GM10847 (cell line): Measurements from ENCODE around the gene CD300LB.

Source experiments
- POLR2A ChIP-seq: IDR thresholded peaks from 2 replicates; pipeline ENCODE4 v1.6.1; 2011; ENCODE audit not compliant: insufficient read length; ENCODE audit errors: extremely low read depth

Gene CD300LB

DNA sequence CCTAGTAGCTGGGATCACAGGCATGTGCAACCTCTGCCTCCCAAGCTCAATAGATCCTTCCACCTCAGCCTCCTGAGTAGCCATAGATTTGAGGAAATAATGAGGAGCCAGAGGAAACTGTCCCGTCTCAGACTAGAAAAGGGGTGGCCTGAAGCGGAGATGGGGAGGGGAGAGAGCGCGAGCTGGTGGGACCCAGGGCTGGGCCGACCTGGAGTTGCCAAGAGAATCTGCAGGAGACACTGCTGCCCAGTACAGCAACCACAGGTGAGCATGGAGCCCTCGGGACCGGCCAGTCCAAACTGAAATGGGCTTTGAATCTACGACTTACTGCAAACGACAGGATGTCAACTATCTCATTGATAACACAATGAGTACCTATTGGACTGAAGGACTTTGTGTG, 40.6 kb downstream of the CD300LB start:
- TF ChIP-seq POLR2A: no peak

GRCh38 chr17:74485841-74486240, 45.4 kb downstream of the CD300LB start:
- TF ChIP-seq POLR2A: no peak

DNA sequence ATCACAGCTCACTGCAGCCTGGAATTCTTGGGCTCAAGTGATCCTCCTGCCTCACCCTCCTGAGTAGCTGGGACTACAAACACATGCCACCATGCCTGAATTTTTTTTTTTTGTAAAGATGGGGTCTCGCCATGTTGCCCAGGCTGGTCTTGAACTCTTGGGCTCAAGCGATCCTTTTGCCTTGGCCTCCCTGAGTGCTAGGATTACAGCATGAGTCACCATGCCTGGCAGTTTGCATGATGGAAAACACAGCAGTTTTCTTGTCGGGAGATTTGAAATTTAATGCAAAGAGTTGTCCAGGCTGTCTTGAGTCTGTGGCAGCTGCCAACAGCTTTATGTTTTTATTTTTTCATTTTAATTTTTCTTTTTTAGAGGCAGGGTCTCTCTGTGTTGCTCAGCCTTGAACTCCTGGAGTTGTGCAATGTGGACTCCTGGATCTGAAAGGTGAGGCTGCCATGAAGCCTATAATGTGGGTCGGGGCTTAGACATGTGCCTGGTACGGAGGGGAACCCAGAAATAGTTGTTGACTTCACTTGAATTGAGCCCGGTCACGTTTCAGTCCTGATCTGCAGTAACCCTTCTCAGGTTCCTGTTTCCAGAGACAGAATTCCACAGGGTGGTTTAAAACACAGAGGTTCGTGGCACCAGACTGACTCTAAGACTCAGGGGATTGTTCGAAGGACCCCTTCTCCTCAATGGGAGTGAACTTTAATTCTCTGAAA, 46.1 kb downstream of the CD300LB start:
- no peak for TF ChIP-seq POLR2A

GRCh38 chr17:74484066-74484465, 47.2 kb downstream of the CD300LB start:
- no peak for TF ChIP-seq POLR2A

DNA sequence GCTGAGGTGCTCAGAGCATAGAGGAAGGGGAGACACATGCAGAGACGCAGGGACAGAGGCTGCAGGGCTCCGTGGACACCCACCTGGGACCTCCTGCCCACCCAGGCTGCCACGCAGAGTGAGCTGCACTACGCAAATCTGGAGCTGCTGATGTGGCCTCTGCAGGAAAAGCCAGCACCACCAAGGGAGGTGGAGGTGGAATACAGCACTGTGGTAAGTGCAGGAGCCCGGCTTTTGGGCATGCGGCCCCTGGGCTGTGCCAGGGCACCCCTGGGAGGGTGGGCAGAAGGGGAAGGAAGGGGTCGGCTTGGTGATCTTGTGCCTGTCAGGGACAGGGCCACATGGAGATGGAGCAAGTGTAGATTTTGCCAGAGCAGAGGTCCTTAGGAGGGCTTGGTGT, 49.7 kb downstream of the CD300LB start:
- no peak for TF ChIP-seq POLR2A

DNA sequence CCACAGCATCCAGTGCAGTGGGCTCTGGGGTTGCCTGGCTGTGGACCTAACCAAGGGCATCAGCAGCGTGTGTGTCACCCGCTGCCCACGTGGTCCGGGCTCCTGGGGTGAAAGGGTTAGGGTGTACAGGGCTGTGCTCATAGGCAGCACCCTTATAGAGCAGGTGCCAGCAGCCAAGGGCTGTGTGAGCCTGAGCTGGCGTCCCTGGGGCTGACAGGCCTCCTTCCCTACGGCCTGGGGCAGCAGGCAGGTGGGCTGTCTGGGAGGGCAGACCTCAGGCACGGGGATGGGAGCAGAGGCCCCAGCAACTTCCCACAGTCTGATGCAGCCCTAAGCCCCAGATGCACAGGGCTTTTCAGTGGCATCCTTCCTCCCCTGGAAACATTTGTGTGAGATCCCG, 51.0 kb downstream of the CD300LB start:
- TF ChIP-seq POLR2A: no peak

DNA sequence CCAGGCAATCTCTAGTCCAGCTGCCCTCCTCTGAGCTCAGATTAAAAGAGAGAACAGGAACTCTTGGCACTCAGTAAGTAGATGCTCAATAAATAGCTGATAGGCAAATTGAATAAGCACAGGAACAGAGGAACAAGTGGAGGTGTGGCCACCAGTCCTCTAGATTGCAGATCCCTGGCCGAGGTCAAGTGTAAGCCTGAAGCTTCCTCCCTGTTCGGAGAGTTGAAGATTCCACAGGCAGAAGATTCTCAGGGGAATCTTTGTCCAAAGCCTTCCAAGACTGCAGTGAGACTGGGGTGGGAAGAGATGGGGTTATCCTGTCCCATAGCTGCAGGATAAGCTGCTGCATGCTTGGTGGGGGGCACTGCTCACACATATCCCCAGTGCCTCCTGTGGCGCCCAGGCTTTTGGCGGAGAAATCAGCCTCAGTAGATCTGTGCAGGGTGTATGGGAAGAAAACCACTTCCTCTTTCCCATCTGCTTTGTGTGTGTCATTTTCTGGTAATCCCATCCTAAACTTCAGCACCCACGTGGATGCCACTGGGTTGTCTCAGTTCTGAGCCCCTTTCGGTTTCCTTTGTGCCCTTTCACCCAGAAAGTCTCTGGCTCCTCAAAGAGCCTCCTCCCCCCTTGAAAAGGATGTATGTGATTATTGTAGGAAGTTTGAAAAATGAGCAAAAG, 52.7 kb downstream of the CD300LB start:
- no peak for TF ChIP-seq POLR2A

GRCh38 chr17:74477411-74477810, 53.9 kb downstream of the CD300LB start:
- TF ChIP-seq POLR2A: no peak

DNA sequence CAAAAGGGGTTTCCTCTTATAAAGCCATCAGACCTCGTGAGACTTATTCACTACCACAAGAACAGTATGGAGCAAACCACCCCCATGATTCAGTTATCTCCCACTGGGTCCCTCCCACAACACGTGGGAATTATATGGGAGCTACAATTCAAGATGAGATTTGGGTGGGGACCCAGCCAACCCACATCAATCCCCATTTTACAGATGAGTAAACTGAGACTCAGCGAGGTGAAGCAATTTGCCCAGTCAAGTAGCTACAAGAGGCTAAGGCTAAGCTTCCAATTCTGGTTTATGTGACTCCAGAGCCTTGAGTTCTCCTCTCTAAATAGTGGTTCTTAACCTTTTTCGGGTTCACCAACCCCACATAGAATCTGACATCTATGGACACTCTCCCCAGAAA, 56.1 kb downstream of the CD300LB start:
- TF ChIP-seq POLR2A: no peak

DNA sequence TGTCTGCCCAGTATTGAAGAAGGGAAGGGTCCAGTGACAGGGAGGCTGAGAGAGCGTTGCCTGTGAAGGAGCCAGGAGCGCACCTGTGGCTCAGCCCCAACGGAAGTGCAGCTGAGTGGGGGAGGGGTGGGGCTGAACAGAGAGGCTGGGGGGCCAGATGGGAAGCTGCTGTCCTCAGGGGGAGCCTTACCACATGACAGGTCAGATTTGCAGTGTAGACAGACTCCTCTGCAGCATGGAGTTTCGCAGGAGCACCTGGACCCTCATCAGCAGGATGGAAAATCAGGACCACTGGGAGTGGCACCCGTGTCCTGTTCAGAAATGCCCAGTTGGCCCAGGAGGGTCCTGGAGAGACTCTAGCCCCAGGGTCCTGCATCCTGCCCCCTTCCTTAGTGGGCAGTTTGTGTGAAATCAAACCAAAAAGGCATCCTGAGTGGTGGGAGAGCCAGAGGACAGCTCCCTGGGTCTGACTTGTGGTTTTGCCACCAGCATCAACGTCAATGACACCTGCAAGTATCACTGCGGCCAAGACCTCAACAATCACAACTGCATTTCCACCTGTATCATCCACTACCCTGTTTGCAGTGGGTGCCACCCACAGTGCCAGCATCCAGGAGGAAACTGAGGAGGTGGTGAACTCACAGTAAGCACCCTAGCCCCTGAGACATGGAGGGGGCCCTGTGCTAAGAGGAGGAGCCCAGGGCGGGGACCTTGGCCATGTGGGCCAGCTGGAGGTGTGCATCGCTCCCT, 57.1 kb downstream of the CD300LB start:
- no peak for TF ChIP-seq POLR2A

DNA sequence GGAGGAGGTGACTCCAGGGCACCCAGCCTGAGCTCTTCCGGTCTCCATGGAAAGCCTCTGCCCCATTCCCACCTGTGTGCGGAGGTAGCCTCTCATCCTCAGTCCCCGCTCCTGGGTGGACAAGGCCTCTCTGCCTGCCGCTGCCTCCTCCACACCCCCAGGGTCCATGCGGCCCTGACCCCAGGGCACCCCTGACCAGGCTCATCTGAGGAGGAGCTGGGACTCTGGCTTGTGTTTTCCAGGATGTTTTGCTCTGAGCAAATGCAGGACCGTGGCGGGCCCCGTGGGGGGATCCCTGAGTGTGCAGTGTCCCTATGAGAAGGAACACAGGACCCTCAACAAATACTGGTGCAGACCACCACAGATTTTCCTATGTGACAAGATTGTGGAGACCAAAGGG, 58.0 kb downstream of the CD300LB start:
- no peak for TF ChIP-seq POLR2A

GRCh38 chr17:74472890-74473289, 58.4 kb downstream of the CD300LB start:
- no peak for TF ChIP-seq POLR2A

- TF ChIP-seq POLR2A: no peak
These were observed 59.9 kb downstream of the CD300LB start for GRCh38 chr17:74471341-74471740.
